Skeletal muscle tissue (tissue), 4 donors: ENCODE measurements around the gene SMAP1. TPM values are rescaled to one million over a fixed set of nuclear protein-coding genes. Genes with fewer than 3 reads are reported as not detected.

Source experiments
- H3K27ac ChIP-seq: one replicate; pipeline ENCODE4 v1.7.0; 2013; ENCODE audit warnings: mild to moderate bottlenecking, low read depth, low read length, inconsistent platforms
- H3K27me3 ChIP-seq, 3 donors: one replicate each; pipeline ENCODE4 v1.7.0; 2013; ENCODE audit warnings: low read length in 3 of 3; ENCODE audit not compliant: control insufficient read depth in 3 of 3, insufficient read depth in 3 of 3
- H3K36me3 ChIP-seq, 3 donors: one replicate each; pipeline ENCODE4 v1.7.0; 2013; ENCODE audit warnings: low read length in 3 of 3; ENCODE audit not compliant: control insufficient read depth in 3 of 3, insufficient read depth in 3 of 3
- H3K4me1 ChIP-seq, 3 donors: one replicate each; pipeline ENCODE4 v1.7.0; 2013; ENCODE audit warnings: low read length in 3 of 3, mild to moderate bottlenecking in 3 of 3; ENCODE audit not compliant: control insufficient read depth in 3 of 3, insufficient read depth in 3 of 3
- H3K4me3 ChIP-seq, 3 donors: one replicate each; pipeline ENCODE4 v1.7.0; 2013; ENCODE audit warnings: low read length in 3 of 3
- H3K9ac ChIP-seq, 3 donors: one replicate each; pipeline ENCODE4 v1.7.0; 2013; ENCODE audit warnings: low read length in 3 of 3, mild to moderate bottlenecking in 3 of 3, moderate library complexity in 2 of 3, low read depth in 1 of 3
- H3K9me3 ChIP-seq, 3 donors: one replicate each; pipeline ENCODE4 v1.7.0; 2013; ENCODE audit warnings: low read length in 3 of 3; ENCODE audit not compliant: control insufficient read depth in 3 of 3
- total RNA-seq: library from RNA; depleted of rRNA; stranded (reverse); fragments of >200 nt; gene quantifications from one replicate; pipeline ENCODE4 v1.2.3, GENCODE V29; 2014
- donor health status: Osteomylitis.

The SMAP1 gene
- total RNA-seq, 1 donor from 2014 or later: 13.6 TPM

DNA sequence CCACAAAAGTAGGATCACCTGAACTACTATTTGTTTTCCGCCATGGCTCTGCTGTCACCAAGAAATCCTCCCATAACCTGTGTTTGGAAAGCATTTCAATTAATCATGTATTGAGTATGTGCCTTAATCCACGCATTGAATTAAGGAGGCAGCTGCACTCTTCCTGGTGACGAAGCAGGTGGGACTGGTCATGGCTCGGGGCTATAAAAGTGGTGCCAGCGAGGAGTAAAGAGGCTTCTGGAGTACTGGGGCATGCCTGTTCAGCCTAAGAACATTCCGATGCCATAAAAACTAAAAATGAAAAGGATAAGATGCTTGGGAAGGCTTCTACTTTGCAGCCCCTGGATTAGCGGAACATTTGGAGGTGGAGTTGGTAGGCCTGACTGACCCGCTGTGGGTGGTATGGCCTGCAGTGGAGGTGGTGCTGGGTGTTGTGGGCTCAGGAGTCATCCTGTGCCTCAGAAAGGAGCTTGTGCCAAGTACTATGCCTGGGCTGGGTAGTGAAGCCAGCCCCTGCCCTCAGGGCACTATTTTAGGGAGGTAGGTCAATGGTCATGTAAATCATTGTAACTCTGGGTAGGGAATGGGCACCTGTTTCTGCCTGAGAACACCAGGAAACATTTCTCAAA is 178.6 kb downstream of the SMAP1 start:
- H3K9ac ChIP-seq: no peak overlapping the region
- H3K36me3 ChIP-seq: no peaks in the 10 kb centered on the region
- no peaks in the 10 kb centered on the region for H3K27me3 ChIP-seq
- no peaks in the 10 kb centered on the region for H3K4me1 ChIP-seq
- H3K4me3 ChIP-seq: no peak overlapping the region
- H3K27ac ChIP-seq: no peak overlapping the region
- H3K9me3 ChIP-seq: no peaks in the 10 kb centered on the region

DNA sequence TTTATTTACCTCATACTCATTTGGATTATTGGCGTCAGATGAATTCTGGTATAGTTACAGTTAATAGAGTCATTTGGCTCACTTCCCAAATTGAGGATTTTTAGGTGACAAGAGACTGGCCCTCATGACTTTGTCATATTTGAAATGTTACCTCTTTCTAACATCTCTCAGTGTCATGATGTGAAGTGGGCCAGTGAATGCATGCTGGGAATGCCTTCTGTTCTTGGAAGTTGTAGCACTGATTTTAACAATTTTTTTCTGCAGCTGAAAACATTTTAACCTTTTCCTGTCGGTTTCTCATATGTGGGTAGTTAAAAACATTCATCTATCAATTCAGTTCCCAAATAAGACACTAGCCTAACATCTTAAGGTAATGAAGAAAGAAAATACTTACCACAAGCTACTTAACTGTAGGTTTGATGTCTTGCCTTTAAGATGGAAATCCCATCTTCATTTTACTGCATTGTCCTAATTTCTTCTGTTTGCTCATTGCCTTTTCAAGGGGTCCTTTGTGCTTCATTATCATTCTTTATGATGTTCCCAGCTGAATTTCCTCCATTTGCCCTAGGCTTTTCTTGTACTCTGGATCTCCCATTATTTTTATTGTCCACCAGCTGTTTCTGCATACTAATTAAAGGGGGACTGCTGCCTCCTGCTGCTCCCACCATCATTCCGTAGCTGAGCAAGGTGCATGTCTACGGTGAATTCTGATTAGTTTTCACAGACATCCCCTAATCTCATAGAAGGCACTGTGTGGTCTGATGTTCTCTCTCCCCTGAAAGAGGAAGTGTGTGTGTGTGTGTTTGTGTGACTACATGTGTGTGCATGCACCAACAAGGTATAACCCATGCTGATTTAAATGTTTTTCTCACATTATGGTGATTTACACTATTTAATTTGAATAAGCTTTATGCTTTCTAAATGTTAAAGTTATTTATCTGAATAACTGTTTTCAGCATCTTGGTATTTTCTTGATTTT is 179.7 kb downstream of the SMAP1 start:
- no peaks in the 10 kb centered on the region for H3K27me3 ChIP-seq
- no peak overlapping the region for H3K9ac ChIP-seq
- H3K9me3 ChIP-seq: no peaks in the 10 kb centered on the region
- H3K27ac ChIP-seq: no peak overlapping the region
- H3K4me1 ChIP-seq: no peaks in the 10 kb centered on the region
- H3K4me3 ChIP-seq: no peak overlapping the region
- H3K36me3 ChIP-seq: no peaks in the 10 kb centered on the region

DNA sequence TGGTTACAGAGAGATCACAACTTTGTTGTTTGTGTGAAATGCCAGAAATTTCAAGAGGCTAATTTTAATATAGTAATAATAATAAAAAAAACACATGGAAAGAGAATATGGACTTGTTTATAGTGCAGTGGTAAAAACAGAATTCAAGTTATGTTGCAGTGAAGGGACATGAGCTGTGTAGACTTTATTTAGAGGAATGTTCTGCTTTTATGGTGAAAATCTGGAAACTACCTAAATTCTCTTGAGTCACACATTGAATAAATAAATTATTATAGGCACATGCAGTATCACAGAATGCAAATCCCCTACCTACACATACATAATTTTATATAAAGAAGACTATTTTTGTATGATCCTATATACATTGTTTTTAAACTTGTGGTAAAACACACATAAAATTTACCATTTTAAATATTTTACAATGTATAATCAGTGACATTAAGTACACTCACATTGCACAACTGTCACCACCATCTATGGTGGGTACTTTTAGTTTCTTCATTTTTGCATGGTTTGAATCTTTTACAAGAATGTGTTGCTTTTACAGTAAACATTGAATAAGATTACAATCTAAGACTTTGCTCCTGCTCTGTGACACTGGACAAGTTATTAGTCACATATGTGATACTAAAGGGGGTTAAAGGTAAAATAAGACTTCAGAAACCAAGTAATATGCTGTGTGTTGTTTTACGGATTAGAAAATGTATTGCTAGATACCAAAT is 181.8 kb downstream of the SMAP1 start:
- Histone ChIP-seq H3K9ac (no peak overlapping the region), H3K4me1 (no peaks in the 10 kb centered on the region), H3K4me3 (no peak overlapping the region), H3K27me3 (no peaks in the 10 kb centered on the region), H3K36me3 (peaks cover 0 to 3% (median 0%) of the 10 kb centered on the region in 3 donors), H3K9me3 (no peaks in the 10 kb centered on the region), H3K27ac (no peak overlapping the region)

DNA sequence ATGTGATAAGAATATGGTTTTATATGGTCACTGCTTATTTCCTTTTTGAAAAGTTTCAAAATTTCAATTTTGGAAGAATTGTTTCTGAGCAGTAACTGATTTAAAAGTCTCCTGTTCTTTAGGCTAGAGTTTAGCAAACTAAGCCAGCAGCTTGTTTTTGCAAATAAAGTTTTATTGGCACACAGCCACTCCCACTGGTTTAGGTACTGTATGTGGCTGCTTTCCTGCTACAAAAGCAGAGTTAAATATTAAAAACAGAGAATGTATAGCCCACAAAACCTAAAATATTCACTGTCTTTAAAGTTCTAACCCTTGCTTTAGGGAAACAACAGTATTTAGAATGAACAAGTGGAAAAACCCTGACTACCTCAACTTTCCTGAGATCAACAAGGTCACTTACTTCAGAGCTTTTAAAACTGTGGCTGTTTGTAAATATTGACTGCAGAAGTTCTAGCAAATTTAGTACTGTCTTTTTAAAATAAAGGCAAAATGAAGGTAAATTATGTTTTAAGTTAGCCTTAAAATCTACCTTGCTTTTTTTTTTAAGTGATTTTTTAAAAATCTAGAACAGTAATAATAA is 185.1 kb downstream of the SMAP1 start:
- Histone ChIP-seq H3K27ac (no peak overlapping the region), H3K9ac (no peak overlapping the region), H3K36me3 (peaks cover 0 to 3% (median 0%) of the 10 kb centered on the region in 3 donors)

GRCh38 chr6:70857387-70858077 is 189.8 kb downstream of the SMAP1 start:
- H3K9ac ChIP-seq: no peak overlapping the region
- peaks cover 6 to 13% (median 10%) of the 10 kb centered on the region in 3 donors for H3K36me3 ChIP-seq
- H3K4me1 ChIP-seq: no peaks in the 10 kb centered on the region
- H3K4me3 ChIP-seq: no peak overlapping the region
- H3K27ac ChIP-seq: no peak overlapping the region
- H3K9me3 ChIP-seq: no peaks in the 10 kb centered on the region
- H3K27me3 ChIP-seq: no peaks in the 10 kb centered on the region

More for the DNA sequence above, 185.1 kb downstream of the SMAP1 start:
- H3K27me3 ChIP-seq: no peaks in the 10 kb centered on the region
- H3K9me3 ChIP-seq: no peaks in the 10 kb centered on the region
- H3K4me3 ChIP-seq: no peak overlapping the region
- H3K4me1 ChIP-seq: no peaks in the 10 kb centered on the region

DNA sequence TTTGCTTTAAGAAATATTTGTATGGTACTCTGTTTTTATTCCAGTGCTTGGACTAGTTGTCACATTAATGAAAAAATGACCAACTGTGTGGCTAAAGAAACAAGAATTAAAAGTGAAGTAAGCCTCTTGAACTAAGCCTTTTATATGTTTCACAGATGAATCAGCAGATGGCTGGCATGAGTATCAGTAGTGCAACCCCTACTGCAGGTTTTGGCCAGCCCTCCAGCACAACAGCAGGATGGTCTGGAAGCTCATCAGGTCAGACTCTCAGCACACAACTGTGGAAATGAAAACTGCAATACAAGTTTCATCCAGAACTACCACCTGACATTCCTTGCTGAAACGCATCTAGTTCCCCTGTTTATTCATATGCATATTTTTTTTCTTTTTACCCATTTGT is 192.4 kb downstream of the SMAP1 start:
- Histone ChIP-seq H3K4me3 (no peak overlapping the region), H3K36me3 (peaks cover 6 to 10% (median 9%) of the 10 kb centered on the region in 3 donors), H3K27ac (no peak overlapping the region), H3K9ac (no peak overlapping the region), H3K9me3 (no peaks in the 10 kb centered on the region), H3K4me1 (no peaks in the 10 kb centered on the region), H3K27me3 (no peaks in the 10 kb centered on the region)

DNA sequence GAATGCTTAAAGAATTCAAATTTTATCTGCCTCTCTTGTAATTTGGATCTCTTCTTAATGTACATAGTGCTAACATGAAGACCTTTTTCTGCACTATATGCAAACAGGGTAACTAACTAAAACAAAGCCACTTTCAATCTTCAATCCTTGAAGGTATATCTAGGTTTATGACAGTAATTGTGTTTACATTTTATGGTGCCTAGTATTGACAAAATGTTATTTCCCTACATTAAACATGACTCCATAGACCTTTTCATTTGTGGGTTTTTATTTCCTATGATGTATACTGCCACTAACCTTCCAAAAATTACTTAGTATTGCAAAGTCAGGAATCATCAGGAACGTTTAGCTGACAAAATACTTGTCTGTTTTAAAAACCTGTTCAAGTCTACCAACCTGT is 193.2 kb downstream of the SMAP1 start:
- no peaks in the 10 kb centered on the region for H3K9me3 ChIP-seq
- no peaks in the 10 kb centered on the region for H3K27me3 ChIP-seq
- peaks cover 6 to 10% (median 9%) of the 10 kb centered on the region in 3 donors for H3K36me3 ChIP-seq
- H3K4me1 ChIP-seq: no peaks in the 10 kb centered on the region
- H3K9ac ChIP-seq: no peak overlapping the region
- H3K27ac ChIP-seq: no peak overlapping the region
- H3K4me3 ChIP-seq: no peak overlapping the region

DNA sequence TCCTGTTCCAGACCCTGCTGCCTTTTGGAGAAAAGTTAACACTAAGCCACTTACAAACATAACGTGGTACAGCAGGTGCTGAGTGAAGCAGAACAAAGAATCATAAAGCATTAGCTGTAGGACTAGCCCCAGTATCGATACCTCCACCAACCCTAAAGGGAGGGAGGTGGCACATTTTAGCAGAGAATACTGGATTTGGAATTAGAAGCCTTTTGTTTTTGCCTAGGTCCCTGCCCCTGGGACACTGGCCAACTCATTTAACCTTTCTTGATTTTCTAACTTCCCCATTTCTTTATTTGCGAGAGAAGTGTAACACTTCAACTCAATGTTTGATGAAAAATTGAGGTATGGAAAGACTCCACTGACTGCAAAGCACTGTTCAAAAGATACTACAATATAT is 195.7 kb downstream of the SMAP1 start:
- Histone ChIP-seq H3K4me1 (no peaks in the 10 kb centered on the region), H3K27ac (no peak overlapping the region), H3K27me3 (no peaks in the 10 kb centered on the region), H3K4me3 (no peak overlapping the region), H3K9me3 (no peaks in the 10 kb centered on the region), H3K36me3 (peaks cover 6 to 9% (median 8%) of the 10 kb centered on the region in 3 donors), H3K9ac (no peak overlapping the region)

GRCh38 chr6:70864401-70864800 is 196.7 kb downstream of the SMAP1 start:
- no peaks in the 10 kb centered on the region for H3K4me1 ChIP-seq
- no peaks in the 10 kb centered on the region for H3K9me3 ChIP-seq
- no peak overlapping the region for H3K4me3 ChIP-seq
- H3K9ac ChIP-seq: no peak overlapping the region
- peaks cover 0 to 9% (median 4%) of the 10 kb centered on the region in 3 donors for H3K36me3 ChIP-seq
- H3K27ac ChIP-seq: no peak overlapping the region
- no peaks in the 10 kb centered on the region for H3K27me3 ChIP-seq
